ENCODE results near the gene SLC34A3. TPM values are rescaled to one million over a fixed set of nuclear protein-coding genes. Genes with fewer than 3 reads are reported as not detected.
A peak's percentile ranks its signal among the peaks of the same experiment; 100 is the strongest.

Gene SLC34A3
- total RNA-seq, 1 donor from 2014 or later: 0.25 TPM

- H3K27me3 ChIP-seq (ENCODE audit: control insufficient read depth, insufficient read depth, low read length): no peaks in the 10 kb centered on the region
- no peaks in the 10 kb centered on the region for H3K36me3 ChIP-seq (ENCODE audit: control insufficient read depth, insufficient read depth, low read length)
- no peak for DNase-seq (ENCODE audit: low read depth)
- no peak overlapping the region for H3K4me3 ChIP-seq (ENCODE audit: low read depth, low read length)
- TF ChIP-seq CTCF (IDR thresholded peaks at IDR 0.05; ENCODE audit: insufficient read depth, low read length, poor library complexity, severe bottlenecking): no peak
These were observed 21.0 kb downstream of the SLC34A3 start for GRCh38 chr9:137251490-137252268.

- Histone ChIP-seq H3K36me3 (ENCODE audit: control insufficient read depth, insufficient read depth, low read length) (no peaks in the 10 kb centered on the region), H3K27me3 (ENCODE audit: control insufficient read depth, insufficient read depth, low read length) (no peaks in the 10 kb centered on the region), H3K4me3 (ENCODE audit: low read depth, low read length) (no peak overlapping the region)
- TF ChIP-seq CTCF (IDR thresholded peaks at IDR 0.05; ENCODE audit: insufficient read depth, low read length, poor library complexity, severe bottlenecking): no peak
- DNase-seq (ENCODE audit: low read depth): no peak
These were observed 22.1 kb downstream of the SLC34A3 start for GRCh38 chr9:137252555-137253506.

DNA sequence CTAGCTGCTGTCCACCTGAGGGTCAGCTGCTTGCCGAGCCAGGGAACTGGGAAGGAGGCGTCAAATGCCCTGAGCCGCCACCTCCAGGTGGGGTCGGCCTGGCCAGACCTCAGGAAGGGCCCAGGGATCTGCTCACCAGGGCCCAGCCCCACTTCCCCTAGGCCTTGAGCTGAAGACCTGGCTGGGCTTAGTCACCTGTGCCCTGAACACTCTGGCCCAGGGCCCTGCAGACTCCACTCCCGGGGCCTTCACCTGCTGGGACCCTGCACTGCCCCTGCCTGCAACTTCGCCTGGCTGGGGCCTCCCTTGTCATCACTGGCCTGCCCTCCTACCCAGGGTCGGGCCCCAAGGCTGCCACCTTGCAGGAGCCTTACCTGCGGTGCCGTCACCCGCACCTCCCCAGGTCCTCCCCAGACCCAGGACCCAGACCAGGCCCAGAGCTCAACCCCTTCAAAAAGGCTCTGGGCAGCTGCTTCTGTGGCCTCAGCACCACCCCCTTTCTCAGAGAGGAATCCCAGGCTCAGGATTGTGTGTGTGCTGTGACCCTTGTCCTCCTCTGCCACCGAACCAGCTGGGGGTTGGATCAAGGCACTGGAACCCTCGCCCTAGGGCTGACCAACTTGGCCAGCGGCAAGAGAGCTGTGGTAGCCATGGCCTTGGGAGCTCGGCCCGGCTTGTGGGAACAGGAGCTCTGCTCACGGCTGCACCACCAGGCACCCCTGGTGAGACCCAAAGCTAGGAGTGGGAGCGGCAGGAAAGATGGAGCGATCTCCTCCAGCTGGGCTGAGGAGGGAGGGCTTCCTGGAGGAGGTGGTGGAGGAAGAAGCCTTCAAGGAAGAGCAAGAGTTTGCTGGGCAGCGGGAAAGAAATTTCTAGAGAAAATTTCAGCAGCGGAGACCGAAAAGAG is 23.3 kb downstream of the SLC34A3 start:
- no peak for DNase-seq (ENCODE audit: low read depth)
- peak overlapping the region; percentile 63 for H3K4me3 ChIP-seq (ENCODE audit: low read depth, low read length)
- H3K27me3 ChIP-seq (ENCODE audit: control insufficient read depth, insufficient read depth, low read length): no peaks in the 10 kb centered on the region
- no peak for TF ChIP-seq CTCF (IDR thresholded peaks at IDR 0.05; ENCODE audit: insufficient read depth, low read length, poor library complexity, severe bottlenecking)
- no peaks in the 10 kb centered on the region for H3K36me3 ChIP-seq (ENCODE audit: control insufficient read depth, insufficient read depth, low read length)

- no peaks in the 10 kb centered on the region for H3K36me3 ChIP-seq (ENCODE audit: control insufficient read depth, insufficient read depth, low read length)
- no peaks in the 10 kb centered on the region for H3K27me3 ChIP-seq (ENCODE audit: control insufficient read depth, insufficient read depth, low read length)
- H3K4me3 ChIP-seq (ENCODE audit: low read depth, low read length): peak within 1 kb of the TSS; percentile 67
- no peak for TF ChIP-seq CTCF (IDR thresholded peaks at IDR 0.05; ENCODE audit: insufficient read depth, low read length, poor library complexity, severe bottlenecking)
- no peak for DNase-seq (ENCODE audit: low read depth)
These were observed 24.1 kb downstream of the SLC34A3 start, which contains the start of gene NELFB for GRCh38 chr9:137254624-137255447. Gene NELFB (plus strand): TSS chr9:137255327.
